ENCODE data around the gene TREX2.

The TREX2 gene

DNA sequence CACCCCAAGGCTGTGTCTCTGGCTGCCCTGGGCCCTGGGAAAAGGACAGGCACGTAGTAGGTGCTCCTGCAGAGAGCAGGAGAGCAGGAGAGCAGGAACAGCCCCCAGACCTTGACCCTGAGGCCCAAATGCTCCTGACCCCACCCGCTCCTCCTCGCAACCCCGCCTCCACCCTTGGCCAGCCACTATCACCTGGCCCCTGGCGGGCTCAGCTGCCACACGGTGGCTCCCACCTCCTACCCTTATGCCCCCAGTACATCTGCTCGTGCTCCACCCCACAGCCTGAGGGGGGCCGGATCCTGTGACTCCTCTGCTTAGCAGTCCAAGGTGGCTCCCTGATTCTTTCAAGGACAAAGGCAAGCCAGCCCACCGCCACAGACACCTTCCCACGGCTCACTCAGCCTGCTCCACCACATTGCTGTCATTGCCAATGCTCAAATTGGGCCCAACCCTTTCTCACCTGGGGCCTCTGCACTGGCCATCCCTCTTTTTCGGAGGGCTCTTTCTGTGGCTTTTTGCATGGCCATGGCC is 30.0 kb upstream of the TREX2 start:
- DNase-seq, result peak in 1 of 2 experiments; percentile 61

GRCh38 chrX:153475271-153475670 is 29.4 kb upstream of the TREX2 start:
- DNase-seq, result no peak

GRCh38 chrX:153474718-153475117 is 28.9 kb upstream of the TREX2 start:
- DNase-seq, result no peak

GRCh38 chrX:153474266-153474665 is 28.4 kb upstream of the TREX2 start:
- DNase-seq, result no peak

GRCh38 chrX:153473126-153473525 is 27.3 kb upstream of the TREX2 start:
- DNase-seq, result no peak

DNA sequence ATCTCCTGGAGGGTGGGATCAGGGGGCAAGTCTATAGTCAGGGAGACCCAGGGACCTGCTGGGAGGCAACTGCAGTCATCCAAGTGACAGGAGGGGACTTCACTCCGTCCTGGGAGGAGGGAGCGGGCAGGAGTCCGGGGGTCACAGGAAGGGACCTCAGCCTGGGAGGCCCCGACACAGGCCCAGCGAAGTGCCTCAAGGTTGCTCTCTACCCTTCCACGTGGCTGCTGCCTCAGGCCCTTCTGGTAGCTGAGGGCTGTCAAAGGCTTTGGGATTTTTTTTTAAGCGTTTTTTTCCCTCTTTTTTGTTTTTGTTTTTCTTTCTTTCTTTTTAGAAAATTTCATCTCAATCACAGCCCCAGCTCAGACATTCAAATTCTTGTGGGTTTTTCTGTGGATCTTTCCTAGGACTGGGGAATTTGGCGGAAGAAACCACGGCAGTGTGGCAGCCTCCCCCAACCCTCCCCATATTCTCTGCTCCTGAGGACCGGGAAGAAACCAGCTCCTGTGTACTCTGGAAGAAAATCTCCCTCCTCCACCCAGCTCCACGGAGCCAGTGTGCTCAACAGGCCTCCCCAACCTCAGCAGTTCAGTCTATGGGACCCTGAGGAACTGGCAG is 25.9 kb upstream of the TREX2 start:
- no peak for DNase-seq

DNA sequence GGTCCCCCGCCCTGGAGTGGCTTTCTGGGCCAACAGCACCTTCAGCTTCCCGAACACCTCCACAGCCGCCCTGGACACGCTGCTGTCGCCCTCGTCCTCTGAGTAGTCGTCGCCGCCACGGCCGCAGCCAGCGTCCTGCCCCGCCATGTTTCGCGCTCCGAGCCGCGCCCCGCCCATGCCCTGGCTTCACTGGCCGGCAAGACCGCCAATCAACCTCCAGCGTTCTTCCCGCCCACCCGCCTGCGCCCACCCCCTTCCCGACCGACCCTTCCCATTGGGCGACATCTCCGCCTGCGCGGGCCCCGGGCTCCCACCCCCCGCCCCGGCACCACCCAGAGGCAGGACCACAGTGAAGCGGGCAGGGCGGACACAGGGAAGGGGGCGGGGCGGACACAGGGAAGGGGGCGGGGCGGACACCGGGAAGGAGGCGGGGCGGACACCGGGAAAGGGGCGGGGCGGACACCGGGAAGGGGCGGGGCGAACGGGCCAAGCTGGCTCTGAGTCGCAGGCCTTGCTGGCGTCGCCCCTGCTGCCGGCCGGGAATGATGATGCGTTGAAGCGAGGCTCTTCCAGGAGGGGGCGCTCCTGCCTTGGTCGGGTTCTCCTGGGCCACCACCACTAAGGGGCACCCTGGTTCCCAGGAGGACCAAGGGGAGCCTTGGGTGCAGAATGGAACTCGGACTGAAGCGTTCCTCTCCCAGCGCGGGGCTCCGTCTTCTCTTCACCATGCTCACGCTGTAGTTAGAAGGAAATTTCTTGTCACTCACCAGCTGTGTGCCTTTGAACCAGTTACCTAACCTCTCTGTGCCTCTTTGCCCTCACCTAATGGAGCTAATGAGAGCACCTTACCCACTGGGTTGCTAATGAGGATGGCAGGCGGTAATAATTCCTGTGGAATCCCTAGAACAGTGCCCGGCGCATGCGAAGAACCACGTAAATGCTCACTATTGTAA is 24.8 kb upstream of the TREX2 start, which contains the start of gene HAUS7:
TSS of gene HAUS7 (minus strand) at position 166 of the 953 bp plus-strand sequence. CDS start at position 147, 19 bp downstream.
- DNase-seq, result peak; percentile 90 to 94

DNA sequence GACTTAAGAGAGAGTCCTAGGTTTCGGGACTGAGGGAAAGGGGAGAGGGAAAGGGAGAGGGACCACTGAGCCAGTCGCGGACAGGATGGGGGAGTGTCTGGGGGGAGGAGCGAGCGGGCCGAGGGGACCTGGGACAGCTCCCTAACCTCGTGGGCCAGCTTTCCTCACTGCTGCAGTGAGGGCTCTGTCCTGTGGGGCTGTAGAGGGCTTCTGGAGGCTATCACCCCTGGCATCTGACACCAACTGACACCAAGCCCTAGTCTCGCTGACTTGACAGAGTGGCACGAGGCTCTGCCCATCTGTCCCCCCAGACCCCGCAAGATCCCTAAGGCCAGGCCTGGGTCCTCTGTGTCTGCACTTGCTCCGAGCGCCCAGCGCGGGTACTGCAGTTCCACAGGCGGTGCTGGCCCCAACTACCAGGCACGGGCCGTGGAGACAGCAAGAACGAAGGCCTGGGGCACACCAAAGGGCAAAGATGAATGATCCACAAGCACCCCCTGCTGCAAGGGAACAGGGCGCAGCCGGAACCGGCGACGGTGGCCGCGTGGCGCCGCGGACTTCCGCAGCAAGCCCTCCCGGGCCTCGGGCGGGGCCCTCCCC is 24.1 kb upstream of the TREX2 start:
- peak in 1 of 2 experiments; percentile 43 for DNase-seq

DNA sequence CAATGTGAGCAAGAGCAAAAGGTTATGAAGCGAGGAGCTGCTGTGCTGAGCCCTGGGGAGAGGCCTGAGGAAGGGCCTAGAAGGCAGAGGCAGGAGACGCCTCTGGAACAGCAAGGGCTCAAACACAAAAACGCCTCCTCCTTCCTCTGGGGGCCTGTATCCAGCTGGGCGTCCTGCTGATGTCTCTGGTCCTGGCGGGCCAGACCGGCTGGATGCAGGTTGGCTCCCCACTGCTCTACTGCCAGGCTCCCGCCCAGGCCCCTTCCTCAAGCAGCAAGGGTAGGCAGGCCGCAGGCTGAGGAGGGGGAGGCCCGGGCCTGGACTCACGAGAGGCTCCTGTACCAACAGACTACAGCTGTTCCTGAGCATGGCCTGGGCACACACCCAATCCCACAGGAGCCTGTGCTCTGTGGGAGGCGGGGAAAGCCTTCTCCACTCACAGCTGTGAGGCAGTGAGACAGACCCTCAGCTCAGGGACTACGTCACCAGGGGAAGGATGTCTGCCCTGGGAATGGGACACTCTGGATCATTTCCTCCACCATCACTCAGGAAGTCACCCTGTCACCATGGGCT is 22.2 kb upstream of the TREX2 start:
- no peak for DNase-seq

DNA sequence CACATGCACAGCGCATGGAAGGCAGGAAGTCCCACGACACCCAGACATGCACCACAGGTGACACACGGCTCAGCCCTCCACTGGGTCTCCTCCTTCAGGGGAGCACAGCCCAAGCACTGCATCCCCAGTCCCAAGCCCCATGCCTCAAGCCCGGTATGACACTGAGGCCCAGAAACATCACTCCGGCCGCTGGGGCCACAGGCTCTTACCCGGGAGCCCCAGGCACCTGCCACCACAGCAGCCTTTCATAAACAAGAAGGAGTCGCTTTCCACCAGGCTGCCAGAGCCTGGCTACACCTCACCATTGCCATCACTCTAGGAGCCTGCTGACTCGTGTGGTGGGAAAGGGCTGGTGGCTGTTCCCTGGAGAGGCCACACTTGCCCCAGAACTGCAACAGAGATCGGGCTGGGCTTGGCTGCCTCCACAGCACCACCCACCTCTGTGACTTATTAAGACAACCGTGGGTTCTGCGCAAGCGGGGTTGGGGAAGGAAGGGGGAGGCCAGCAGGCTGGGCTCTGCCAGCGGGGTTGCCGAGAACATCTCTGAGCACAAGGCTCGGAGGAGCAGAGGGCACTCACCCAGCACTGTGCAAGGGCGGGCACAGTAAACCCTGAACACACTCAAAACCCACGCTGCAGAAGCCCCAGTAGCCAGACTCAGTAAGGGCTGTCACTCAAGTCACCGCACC is 20.0 kb upstream of the TREX2 start:
- DNase-seq, result no peak

DNA sequence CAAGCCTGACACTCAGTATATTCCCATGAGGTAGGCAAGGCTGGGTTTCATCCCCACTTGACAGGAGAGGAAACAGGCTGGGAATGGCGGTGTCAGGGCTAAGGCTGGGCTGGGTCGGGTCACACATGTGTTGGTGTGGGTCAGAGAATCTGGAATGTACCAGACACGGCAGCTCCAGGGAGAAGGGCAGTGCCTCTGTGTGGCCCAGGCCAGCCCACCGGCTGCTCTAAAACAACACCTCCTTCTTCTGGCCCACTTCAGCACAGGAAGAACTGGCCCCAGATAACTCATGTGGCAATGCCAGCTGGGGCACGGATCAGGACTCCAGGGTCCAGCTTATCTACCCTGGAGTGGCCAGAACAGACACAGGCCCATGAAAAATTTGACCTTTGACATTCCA is 18.3 kb upstream of the TREX2 start:
- no peak for DNase-seq

DNA sequence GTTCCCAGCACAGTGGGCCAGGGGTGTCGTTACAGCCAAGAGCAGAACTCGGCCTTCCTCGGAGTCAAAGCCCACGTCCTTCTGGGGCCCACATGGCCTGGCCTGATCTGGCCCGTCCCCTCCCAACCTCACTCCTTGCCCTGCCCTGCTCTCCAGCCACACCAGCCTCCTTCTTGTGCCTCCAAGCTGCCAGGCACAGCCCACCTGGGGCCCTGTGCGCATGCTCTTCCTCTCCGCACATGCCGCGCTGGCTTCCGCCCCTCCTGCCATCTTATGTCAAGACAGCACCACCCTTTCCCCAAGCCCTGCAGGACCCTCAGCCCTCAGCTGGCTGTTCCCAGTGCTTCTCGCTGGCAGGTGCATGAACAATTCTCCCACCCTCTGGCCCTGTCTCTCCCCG is 17.7 kb upstream of the TREX2 start:
- no peak for DNase-seq

DNA sequence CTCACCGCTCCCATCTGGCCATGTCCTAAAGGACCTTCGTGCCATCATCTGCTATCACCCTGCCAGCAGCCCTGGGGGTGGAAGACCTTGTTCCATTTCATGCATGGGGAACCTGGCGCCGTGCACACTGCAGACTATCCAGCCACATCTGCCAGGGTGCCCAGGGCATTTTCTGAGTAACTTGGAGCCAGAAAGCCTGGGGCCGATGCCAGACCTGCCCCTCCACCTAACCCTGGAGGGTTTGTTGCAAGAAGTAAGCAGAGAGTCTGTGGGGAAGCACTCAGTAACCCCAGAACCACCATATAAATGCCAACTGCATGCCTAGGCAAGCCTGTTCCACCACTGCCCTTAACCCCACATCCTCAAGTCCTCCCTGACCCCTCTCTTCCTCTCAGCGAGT is 17.2 kb upstream of the TREX2 start:
- no peak for DNase-seq

DNA sequence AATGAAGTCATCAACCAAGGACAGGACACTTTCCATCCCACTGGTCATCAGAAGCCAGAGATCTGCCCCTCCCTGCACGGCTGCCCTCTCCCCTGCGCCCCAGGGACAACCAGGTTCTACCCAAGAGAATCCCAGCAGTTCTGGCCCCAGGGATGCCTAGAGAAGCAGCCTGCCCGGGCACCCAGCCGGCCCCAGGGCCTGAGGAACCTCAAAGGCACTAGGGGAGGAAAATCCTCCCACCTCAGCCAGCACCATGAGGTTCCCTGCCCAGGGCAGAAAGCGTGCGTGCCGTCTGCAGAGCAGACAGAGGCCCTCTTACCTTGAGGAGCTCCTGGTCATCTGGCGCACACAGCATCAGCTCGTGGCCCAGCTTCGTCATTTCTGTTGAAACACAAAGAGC is 16.4 kb upstream of the TREX2 start:
- DNase-seq, result no peak

DNA sequence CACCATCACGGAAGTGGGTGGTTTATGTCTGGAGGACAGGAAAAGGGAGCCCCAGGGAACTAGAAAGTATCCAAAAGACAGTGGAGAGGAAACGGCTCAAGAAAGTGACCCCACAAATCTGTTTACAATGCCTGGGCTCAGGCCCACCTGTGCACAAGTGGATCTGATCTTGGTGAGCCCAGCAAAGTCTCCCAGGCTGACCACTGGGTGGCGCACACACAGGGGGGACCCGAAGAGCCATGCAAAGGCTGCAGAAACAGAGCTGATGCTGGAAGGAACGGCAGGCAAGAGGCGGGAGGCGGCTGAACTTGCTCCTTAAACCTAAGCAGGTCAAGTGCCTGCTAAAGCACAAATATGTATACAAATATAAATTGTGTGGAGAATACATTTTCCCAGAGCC is 15.0 kb upstream of the TREX2 start:
- peak; percentile 5 to 59 for DNase-seq

- DNase-seq, result no peak
Measured at GRCh38 chrX:153459986-153460385, 14.1 kb upstream of the TREX2 start.

- DNase-seq, result no peak
Measured at GRCh38 chrX:153458476-153458875, 12.6 kb upstream of the TREX2 start.

DNA sequence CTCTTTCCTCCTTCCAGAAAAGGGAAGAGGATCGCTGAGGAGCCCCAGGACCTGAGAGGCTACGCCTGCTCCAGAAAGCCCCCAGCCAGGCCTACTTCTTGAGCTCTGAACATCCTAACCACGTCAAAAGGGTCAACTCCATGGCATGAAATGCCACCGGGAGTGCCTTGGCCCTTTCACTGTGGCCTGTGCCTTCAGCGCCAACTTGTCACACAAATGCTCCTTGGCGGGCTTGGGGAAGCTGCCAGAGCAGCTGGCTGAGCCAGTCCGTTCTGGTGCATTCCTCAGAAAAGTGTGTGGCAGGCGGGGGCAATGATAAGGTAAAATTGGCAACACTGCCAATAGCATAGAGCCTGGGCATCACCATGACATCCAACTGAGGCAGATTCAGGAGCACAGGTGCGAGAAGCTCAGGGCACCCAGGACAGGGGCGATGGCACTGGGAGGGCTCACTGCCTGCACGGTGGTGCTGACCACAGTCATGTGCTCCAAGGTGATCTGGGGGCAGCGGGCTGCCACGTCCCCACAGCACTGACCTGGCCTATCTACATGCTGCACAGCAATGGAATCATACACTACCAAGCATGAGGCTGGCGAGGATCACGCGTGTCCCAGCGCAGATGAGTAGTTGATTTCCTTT is 12.1 kb upstream of the TREX2 start:
- no peak for DNase-seq

GRCh38 chrX:153457136-153457825 is 11.4 kb upstream of the TREX2 start:
- DNase-seq, result no peak

- DNase-seq, result no peak
Measured at GRCh38 chrX:153456704-153457103, 10.8 kb upstream of the TREX2 start.

- no peak for DNase-seq
Measured at GRCh38 chrX:153456161-153456560, 10.3 kb upstream of the TREX2 start.

Data from NCI-H524 (cell line).